HepG2 (cell line): ENCODE results near the gene JHY. TPM values are rescaled to one million over a fixed set of nuclear protein-coding genes. Genes with fewer than 3 reads are reported as not detected.

Experiments used
- ATAC-seq: fragments of 200-7000 bp; cut with Tn5 transposase; 3 replicates; pipeline ENCODE4 v1.9.1; 2020; ENCODE audit warnings: mild to moderate bottlenecking, moderate library complexity
- BruUV-seq: library from RNA; stranded (reverse); fragments of 400-500 nt; replicated peaks from 2 replicates; lab custom pipeline; 2021; lab: Mats Ljungman, UMichigan
- CTCF ChIA-PET: fragments of 300-600 bp; formaldehyde crosslinking; extraction: SDS; loops from one replicate; lab custom pipeline; 2021; ENCODE audit warnings: low total read pairs, inconsistent platforms, low intra/inter-chr PET ratio; lab: Yijun Ruan, JAX
- POLR2A ChIA-PET: fragments of 350-600 bp; sonication (Branson Sonifier 250); formaldehyde crosslinking; loops from one replicate; lab custom pipeline; 2020; ENCODE audit warnings: antibody characterized with exemption, inconsistent platforms; lab: Yijun Ruan, JAX
- DNase-seq: peaks from one replicate; pipeline ENCODE4 v3.0.0-alpha.2; 2015; ENCODE audit warnings: low spot score
- FAIRE-seq: peaks from 3 replicates; lab custom pipeline; 2011; peaks lifted over from hg19 to GRCh38; lab: Jason Lieb, UNC
- H2AFZ ChIP-seq: one replicate; pipeline ENCODE4 v1.6.1; 2011; ENCODE audit warnings: low read length, inconsistent platforms
- H3K27ac ChIP-seq: fragments of 300-600 bp; 3 replicates; pipeline ENCODE4 v1.8.0; 2011; ENCODE audit warnings: mixed run types, mild to moderate bottlenecking, mixed read lengths, low read length, inconsistent platforms; ENCODE audit not compliant: insufficient read depth; ENCODE audit errors: extremely low read length
- H3K27me3 ChIP-seq, 2 experiments: fragments of 200-600 bp in 1 of 2; 2 replicates in 1 of 2; 3 replicates in 1 of 2; pipeline versions ENCODE4 v1.6.0 to v1.8.0; 2011; ENCODE audit warnings: low read length in 2 of 2, mild to moderate bottlenecking in 2 of 2, moderate library complexity in 2 of 2, inconsistent platforms in 1 of 2; ENCODE audit not compliant: insufficient read depth in 2 of 2, control insufficient read depth in 1 of 2
- H3K36me3 ChIP-seq, 2 experiments: fragments of 200-600 bp in 1 of 2; replicated peaks in 1 of 2; 2 replicates in 1 of 2; 3 replicates in 1 of 2; pipeline versions ENCODE4 v1.5.1 to v1.8.0; 2011; ENCODE audit warnings: low read length in 2 of 2, inconsistent platforms in 1 of 2; ENCODE audit not compliant: insufficient read depth in 2 of 2, control insufficient read depth in 1 of 2
- H3K4me1 ChIP-seq: 2 replicates; pipeline ENCODE4 v1.5.1; 2012; ENCODE audit warnings: low read length, inconsistent platforms; ENCODE audit not compliant: insufficient read depth
- H3K4me2 ChIP-seq: 2 replicates; pipeline ENCODE4 v1.6.0; 2011; ENCODE audit warnings: low read depth, low read length, inconsistent platforms
- H3K4me3 ChIP-seq, 3 experiments: fragments of 200-600 bp in 1 of 3; sonication (generic), shearing (Covaris generic) in 1 of 3; replicated peaks in 1 of 3; 2 replicates each; pipeline ENCODE4 v1.5.1; 2011 to 2016; ENCODE audit warnings: low read length in 3 of 3, inconsistent platforms in 2 of 3, low read depth in 2 of 3, mild to moderate bottlenecking in 2 of 3, control low read depth in 1 of 3, mixed read lengths in 1 of 3; ENCODE audit not compliant: insufficient read depth in 1 of 3
- H3K79me2 ChIP-seq: one replicate; pipeline ENCODE4 v1.6.1; 2011; ENCODE audit warnings: low read length, inconsistent platforms; ENCODE audit not compliant: insufficient read depth
- H3K9ac ChIP-seq: 2 replicates; pipeline ENCODE4 v1.6.0; 2011; ENCODE audit warnings: mild to moderate bottlenecking, low read depth, low read length, inconsistent platforms; ENCODE audit not compliant: insufficient read depth
- H3K9me3 ChIP-seq: 2 replicates; pipeline ENCODE4 v1.5.1; 2012; ENCODE audit warnings: mild to moderate bottlenecking, low read length
- H4K20me1 ChIP-seq: 2 replicates; pipeline ENCODE4 v1.6.0; 2011; ENCODE audit warnings: inconsistent platforms, mild to moderate bottlenecking, low read length, moderate library complexity; ENCODE audit not compliant: insufficient read depth
- CHD2 ChIP-seq: IDR thresholded peaks from 2 replicates; pipeline ENCODE4 v1.6.1; 2011; ENCODE audit warnings: low read depth, low read length, improper control_type of control experiment
- CREBL2 ChIP-seq: sonication (generic); formaldehyde crosslinking; IDR thresholded peaks from 2 replicates; pipeline ENCODE4 v1.8.1; 2023; ENCODE audit warnings: missing genetic modification reagents, mild to moderate bottlenecking, borderline replicate concordance
- FLYWCH1 ChIP-seq: sonication (generic); formaldehyde crosslinking; IDR thresholded peaks from 2 replicates; pipeline ENCODE4 v1.8.1; 2023; ENCODE audit warnings: mild to moderate bottlenecking, missing genetic modification reagents
- HMG20A ChIP-seq: IDR thresholded peaks from 2 replicates; pipeline ENCODE4 v1.6.1; 2016; ENCODE audit warnings: borderline replicate concordance
- MED8 ChIP-seq: sonication (generic); formaldehyde crosslinking; IDR thresholded peaks from 2 replicates; pipeline ENCODE4 v1.8.1; 2023; ENCODE audit warnings: mild to moderate bottlenecking, missing genetic modification reagents; ENCODE audit not compliant: insufficient replicate concordance
- PLRG1 ChIP-seq: fragments of 450-650 bp; conservative IDR thresholded peaks from 2 replicates; pipeline ENCODE4 v1.6.1; 2016
- SIX4 ChIP-seq: sonication (generic); formaldehyde crosslinking; IDR thresholded peaks from 2 replicates; pipeline ENCODE4 v1.4.0; 2020; ENCODE audit warnings: missing genetic modification reagents
- SMAD3 ChIP-seq: sonication (generic); formaldehyde crosslinking; IDR thresholded peaks from 2 replicates; pipeline ENCODE4 v1.4.0; 2020; ENCODE audit warnings: missing genetic modification reagents
- SRSF4 ChIP-seq: fragments of 200-400 bp; formaldehyde crosslinking; IDR thresholded peaks from one replicate; pipeline ENCODE4 v1.6.1; 2018; ENCODE audit warnings: mild to moderate bottlenecking, low read depth, low read length, moderate library complexity; ENCODE audit not compliant: poor library complexity, severe bottlenecking
- SRY ChIP-seq: sonication (generic); formaldehyde crosslinking; IDR thresholded peaks from 2 replicates; pipeline ENCODE4 v1.8.0; 2022; ENCODE audit warnings: mild to moderate bottlenecking, missing genetic modification reagents
- U2AF1 ChIP-seq: fragments of 200-400 bp; formaldehyde crosslinking; optimal IDR thresholded peaks from 2 replicates; pipeline ENCODE3; 2017; ENCODE audit warnings: mild to moderate bottlenecking, low read depth, low read length
- ZFP41 ChIP-seq: sonication (generic); formaldehyde crosslinking; IDR thresholded peaks from 2 replicates; pipeline ENCODE4 v1.4.0; 2020; ENCODE audit warnings: mild to moderate bottlenecking, missing genetic modification reagents, borderline replicate concordance
- ZNF136 ChIP-seq: sonication (generic); formaldehyde crosslinking; IDR thresholded peaks from 2 replicates; pipeline ENCODE4 v1.8.1; 2022; ENCODE audit warnings: low read depth, mild to moderate bottlenecking, moderate library complexity, missing genetic modification reagents
- ZNF142 ChIP-seq: sonication (generic); formaldehyde crosslinking; IDR thresholded peaks from 2 replicates; pipeline ENCODE4 v1.4.0; 2020; ENCODE audit warnings: missing genetic modification reagents
- ZNF224 ChIP-seq: sonication (generic); formaldehyde crosslinking; IDR thresholded peaks from 2 replicates; pipeline ENCODE4 v1.5.0; 2020; ENCODE audit warnings: mild to moderate bottlenecking, missing genetic modification reagents
- ZNF383 ChIP-seq: sonication (generic); formaldehyde crosslinking; IDR thresholded peaks from 2 replicates; pipeline ENCODE4 v1.4.0; 2020; ENCODE audit warnings: missing genetic modification reagents, mild to moderate bottlenecking, borderline replicate concordance
- ZNF530 ChIP-seq: sonication (generic); formaldehyde crosslinking; IDR thresholded peaks from 2 replicates; pipeline ENCODE4 v1.5.0; 2020; ENCODE audit warnings: low read depth, mild to moderate bottlenecking, missing genetic modification reagents
- ZNF607 ChIP-seq: sonication (generic); formaldehyde crosslinking; IDR thresholded peaks from 2 replicates; pipeline ENCODE4 v1.5.1; 2020; ENCODE audit warnings: missing genetic modification reagents, mild to moderate bottlenecking, borderline replicate concordance
- ZNF670 ChIP-seq: sonication (generic); formaldehyde crosslinking; IDR thresholded peaks from 2 replicates; pipeline ENCODE4 v1.8.0; 2022; ENCODE audit warnings: mild to moderate bottlenecking, missing genetic modification reagents, borderline replicate concordance
- ZNF674 ChIP-seq: sonication (generic); formaldehyde crosslinking; IDR thresholded peaks from 2 replicates; pipeline ENCODE4 v1.5.0; 2020; ENCODE audit warnings: low read depth, mild to moderate bottlenecking, missing genetic modification reagents
- WGBS: methylation state at CpG from one replicate; pipeline ENCODE4 v1.1.6; 2017; ENCODE audit warnings: low lambda C conversion rate; 5-methylcytosine and 5-hydroxymethylcytosine counted together
- in situ Hi-C: cut with HindIII; loops from 2 replicates; pipeline ENCODE4 v1.10.0; 2017; ENCODE audit warnings: low pct_unique_long_range_greater_than_20kb; ENCODE audit not compliant: extremely low pct_ligation_motif_present
- intact Hi-C: fragments of 100-400 bp; cut with micrococcal nuclease; formaldehyde crosslinking; loops from one replicate; pipeline ENCODE4 v1.10.0; 2022; ENCODE audit not compliant: unreplicated experiment
- polyA plus RNA-seq, 8 experiments: library from polyadenylated mRNA; depleted of rRNA in 3 of 8; stranded (reverse) in 7 of 8; unstranded in 1 of 8; fragments of >200 nt; fragmentation: Illumina TruSeq in 4 of 8; extraction: Trizol in 4 of 8; gene quantifications; 2 replicates each; pipeline versions ENCODE4 v1.2.1 to v1.2.3, GENCODE V29; 2011 to 2016; ENCODE audit warnings: low read depth in 4 of 8, missing spikeins in 1 of 8, mixed read lengths in 1 of 8; ENCODE audit not compliant: insufficient read depth in 1 of 8
- total RNA-seq, 5 experiments: library from RNA; depleted of rRNA; stranded (reverse); fragments of >200 nt; fragmentation: Illumina TruSeq; extraction: Trizol; gene quantifications; 2 replicates each; pipeline ENCODE4 v1.2.3, GENCODE V29; 2016; ENCODE audit warnings: low read depth in 1 of 5

The JHY gene
- total and polyA plus RNA-seq, 2 of the 13 experiments (the other 11 are each of a cell fraction or from before 2014, with no cell fraction given): not detected

- ChIA-PET CTCF (no interaction called here), POLR2A (no interaction called here)
- DNase-seq: no peak
- Histone ChIP-seq H3K4me1 (no peaks in the 10 kb centered on the region), H3K36me3 (no peaks in the 10 kb centered on the region), H3K4me2 (no peak overlapping the region), H2AFZ (no peak overlapping the region), H3K79me2 (no peaks in the 10 kb centered on the region), H3K27me3 (peaks cover 0 to 37% of the 10 kb centered on the region in 2 experiments; a peak in 2 of 5 replicates), H4K20me1 (no peaks in the 10 kb centered on the region), H3K27ac (no peak overlapping the region), H3K9ac (no peak overlapping the region), H3K4me3 (no peak overlapping the region), H3K9me3 (no peaks in the 10 kb centered on the region)
- ATAC-seq: no peak
- FAIRE-seq: no peak
- TF ChIP-seq ZNF607 (CRISPR knock-in tag): no peak
- TF ChIP-seq MED8: no peak
- TF ChIP-seq ZNF530: no peak
- TF ChIP-seq ZNF383 (CRISPR knock-in tag): no peak
- no peak for TF ChIP-seq SMAD3 (CRISPR knock-in tag)
- TF ChIP-seq CREBL2 (CRISPR knock-in tag): no peak
- TF ChIP-seq ZNF674 (CRISPR knock-in tag): no peak
- TF ChIP-seq PLRG1: no peak
- no peak for TF ChIP-seq FLYWCH1 (CRISPR knock-in tag)
- no peak for TF ChIP-seq SIX4 (CRISPR knock-in tag)
- TF ChIP-seq SRY (CRISPR knock-in tag): no peak
- TF ChIP-seq ZNF136 (CRISPR knock-in tag): no peak
- TF ChIP-seq SRSF4: no peak
- no peak for TF ChIP-seq U2AF1
- TF ChIP-seq ZNF670 (CRISPR knock-in tag): no peak
- no peak for TF ChIP-seq CHD2
- TF ChIP-seq ZNF142 (CRISPR knock-in tag): no peak
- no peak for TF ChIP-seq ZFP41 (CRISPR knock-in tag)
- TF ChIP-seq ZNF224 (CRISPR knock-in tag): no peak
- no peak for TF ChIP-seq HMG20A (CRISPR knock-in tag)
- intact Hi-C loops (no loop called here), in situ Hi-C loops (no loop called here)
- no TSS peak for BruUV-seq
- WGBS: 7% methylated on average over 4 of the region's 4 CpGs
Measured at GRCh38 chr11:122879785-122880184, 2.8 kb upstream of the JHY start.
